GM12878 (cell line): Measurements from ENCODE around the gene RCOR2. TPM values are rescaled to one million over a fixed set of nuclear protein-coding genes. Genes with fewer than 3 reads are reported as not detected.

Experiments used
- ATAC-seq: fragments of 200-7000 bp; cut with Tn5 transposase; 3 replicates; pipeline ENCODE4 v1.9.1; 2020; ENCODE audit warnings: mild to moderate bottlenecking, moderate library complexity
- BruUV-seq: library from RNA; stranded (reverse); fragments of 400-500 nt; replicated peaks from 2 replicates; lab custom pipeline; 2021; lab: Mats Ljungman, UMichigan
- CTCF ChIA-PET: fragments of 300-600 bp; sonication (Branson Sonifier 250); formaldehyde crosslinking; extraction: SDS; loops from one replicate; lab custom pipeline; 2021; ENCODE audit warnings: inconsistent platforms; lab: Yijun Ruan, JAX
- POLR2A ChIA-PET: fragments of 350-600 bp; formaldehyde crosslinking; extraction: SDS; loops from one replicate; lab custom pipeline; 2021; ENCODE audit warnings: inconsistent platforms; lab: Charles Lee
- RAD21 ChIA-PET: fragments of 300-600 bp; sonication (Branson Sonifier 250); formaldehyde crosslinking; loops from one replicate; lab custom pipeline; 2023; ENCODE audit warnings: antibody characterized with exemption; ENCODE audit not compliant: unreplicated experiment; lab: Charles Lee
- SMC1A ChIA-PET: fragments of 300-600 bp; sonication (Branson Sonifier 250); formaldehyde crosslinking; loops from one replicate; lab custom pipeline; 2023; ENCODE audit not compliant: unreplicated experiment, uncharacterized antibody; lab: Charles Lee
- DNase-seq: peaks from one replicate; pipeline ENCODE4 v3.0.0-alpha.2; 2011; ENCODE audit warnings: low read depth, low spot score
- FAIRE-seq: peaks from 3 replicates; lab custom pipeline; 2011; peaks lifted over from hg19 to GRCh38; lab: Jason Lieb, UNC
- H2AFZ ChIP-seq: 2 replicates; pipeline ENCODE4 v1.6.0; 2011; ENCODE audit warnings: low read depth, low read length, control low read depth; ENCODE audit not compliant: control insufficient read depth
- H3K27ac ChIP-seq: 2 replicates; pipeline ENCODE4 v1.5.1; 2011; ENCODE audit warnings: control low read depth; ENCODE audit not compliant: control insufficient read depth, insufficient read depth
- H3K27me3 ChIP-seq, 2 experiments: replicated peaks in 1 of 2; 2 replicates each; pipeline versions ENCODE4 v1.6.0 to v1.6.1; 2011; ENCODE audit warnings: low read length in 1 of 2; ENCODE audit not compliant: control insufficient read depth in 2 of 2, insufficient read depth in 2 of 2
- H3K36me3 ChIP-seq, 2 experiments: 2 replicates each; pipeline ENCODE4 v1.5.1; 2011; ENCODE audit warnings: low read length in 1 of 2; ENCODE audit not compliant: control insufficient read depth in 2 of 2, insufficient read depth in 2 of 2
- H3K4me1 ChIP-seq: 2 replicates; pipeline ENCODE4 v1.6.1; 2011; ENCODE audit warnings: mild to moderate bottlenecking, low read length, moderate library complexity, mixed read lengths; ENCODE audit not compliant: control insufficient read depth, insufficient read depth
- H3K4me2 ChIP-seq: 2 replicates; pipeline ENCODE4 v1.6.0; 2011; ENCODE audit warnings: control low read depth; ENCODE audit not compliant: control insufficient read depth, insufficient read depth
- H3K4me3 ChIP-seq: fragments of 200-600 bp; sonication (generic); 2 replicates; pipeline ENCODE4 v1.5.1; 2016
- H3K79me2 ChIP-seq: 2 replicates; pipeline ENCODE4 v1.6.0; 2011; ENCODE audit warnings: low read length; ENCODE audit not compliant: control insufficient read depth, insufficient read depth
- H3K9ac ChIP-seq: 2 replicates; pipeline ENCODE4 v1.8.0; 2011; ENCODE audit warnings: low read length, control low read depth, mixed read lengths; ENCODE audit not compliant: control insufficient read depth, insufficient read depth
- H3K9me3 ChIP-seq: replicated peaks from 3 replicates; pipeline ENCODE4 v1.5.1; 2011; ENCODE audit warnings: mild to moderate bottlenecking, low read length; ENCODE audit not compliant: control insufficient read depth, insufficient read depth
- H4K20me1 ChIP-seq: 2 replicates; pipeline ENCODE4 v1.6.0; 2011; ENCODE audit not compliant: control insufficient read depth, insufficient read depth
- IKZF1 ChIP-seq: fragments of 450-650 bp; conservative IDR thresholded peaks from 2 replicates; pipeline ENCODE4 v1.6.1; 2017; ENCODE audit warnings: antibody characterized with exemption, mild to moderate bottlenecking
- USF1 ChIP-seq: IDR thresholded peaks from 2 replicates; pipeline ENCODE4 v1.6.1; 2011; ENCODE audit warnings: borderline replicate concordance, low read depth, mild to moderate bottlenecking, moderate library complexity, mixed read lengths, low read length; ENCODE audit not compliant: insufficient read depth; ENCODE audit errors: extremely low read length
- ZBTB33 ChIP-seq: fragments of 450-650 bp; IDR thresholded peaks from 2 replicates; pipeline ENCODE4 v1.6.1; 2017; ENCODE audit warnings: mild to moderate bottlenecking
- WGBS: methylation state at CpG from one replicate; pipeline ENCODE4 v1.1.6; 2016; ENCODE audit warnings: low lambda C conversion rate; ENCODE audit not compliant: insufficient replicate concordance, insufficient coverage; ENCODE audit errors: missing lambda C conversion rate; 5-methylcytosine and 5-hydroxymethylcytosine counted together
- in situ Hi-C: fragments of 300-500 bp; cut with MboI; formaldehyde crosslinking; loops from 9 replicates; pipeline ENCODE4 v1.14.3; 2018; ENCODE audit warnings: mixed read lengths
- intact Hi-C: fragments of 100-400 bp; cut with micrococcal nuclease; formaldehyde crosslinking; loops from one replicate; pipeline ENCODE4 v1.14.2; 2022; ENCODE audit not compliant: unreplicated experiment
- polyA plus RNA-seq, 11 experiments: library from polyadenylated mRNA; depleted of rRNA in 4 of 11; unstranded in 6 of 11; stranded (reverse) in 5 of 11; fragments of >200 nt; fragmentation: Nextera tagmentation in 4 of 11; fragmentation: Illumina TruSeq in 1 of 11; extraction: Ambion mirVana in 4 of 11; extraction: Trizol in 1 of 11; gene quantifications; 1 replicate in 1 of 11; 2 replicates in 10 of 11; pipeline versions ENCODE4 v1.2.1 to v1.2.3, GENCODE V29; 2011 to 2016; ENCODE audit warnings: inconsistent platforms in 2 of 11, missing spikeins in 2 of 11, low read depth in 1 of 11
- total RNA-seq, 4 experiments: library from RNA; depleted of rRNA in 3 of 4; stranded (reverse); fragments of >200 nt in 3 of 4; fragmentation: Illumina TruSeq in 1 of 4; extraction: Trizol in 1 of 4; gene quantifications; 2 replicates each; pipeline versions ENCODE4 v1.2.1 to v1.2.3, GENCODE V29; 2013 to 2021

RCOR2 gene
- total and polyA plus RNA-seq, 10 of the 15 experiments (the other 5 are each of a cell fraction or from before 2014, with no cell fraction given) = 0.06 to 0.32 (median 0.17) TPM; not detected in 5

GRCh38 chr11:63919267-63920125 is 2.5 kb upstream of the RCOR2 start:
- Histone ChIP-seq H3K36me3 (no peaks in the 10 kb centered on the region), H3K9me3 (no peaks in the 10 kb centered on the region)
- DNase-seq = no peak
- TF ChIP-seq IKZF1 = 0 out of 2 replicates have a peak, but pooled peaks have one; percentile 12
- no peak for TF ChIP-seq ZBTB33
- peak; percentile 22 for TF ChIP-seq USF1
- TF ChIP-seq, all 136 proteins: peak for 2
- Histone ChIP-seq H4K20me1 (no peaks in the 10 kb centered on the region), H3K27ac (no peak overlapping the region), H3K4me2 (no peak overlapping the region), H3K9ac (no peak overlapping the region), H3K27me3 (peaks cover 0 to 3% of the 10 kb centered on the region in 2 experiments; a peak in 3 of 4 replicates), H3K79me2 (no peaks in the 10 kb centered on the region), H3K4me3 (no peak overlapping the region), H3K4me1 (peaks cover 10% of the 10 kb centered on the region), H2AFZ (no peak overlapping the region)
- no TSS peak for BruUV-seq
- ChIA-PET POLR2A (no interaction called here), SMC1A (interaction anchor here (1.1 kb wide), 1 partner anchor 52 kb away, joined by 3 read pairs; no protein-coding TSS in a partner anchor), CTCF (interaction anchor here (1.1 to 3.9 kb wide), 2 partner anchors 26 to 82 kb away, joined by 4 to 34 read pairs; partner anchors contain the start of gene MARK2), RAD21 (interaction anchor here (1.2 to 1.3 kb wide), 2 partner anchors 25 to 83 kb away, joined by 4 to 5 read pairs; no protein-coding TSS in a partner anchor)
- FAIRE-seq (no peak), ATAC-seq (peak; percentile 20; the same call in 2 of the 3 replicates)
- in situ Hi-C loops (no loop called here), intact Hi-C loops (no loop called here)
- WGBS = 45% methylated on average over 33 of the region's 41 CpGs
